Sigmoid colon (tissue), 4 donors: ENCODE measurements around the gene STX2.

Source experiments
- CTCF ChIP-seq, 4 experiments: fragments of 450-650 bp in 3 of 4; fragments of 200-600 bp in 1 of 4; IDR thresholded peaks; one replicate each; pipeline ENCODE4 v1.5.1; 2016 to 2019; ENCODE audit warnings: antibody characterized with exemption in 4 of 4, mild to moderate bottlenecking in 3 of 4, moderate library complexity in 2 of 4
- EP300 ChIP-seq, 4 donors: sonication (generic); formaldehyde crosslinking; IDR thresholded peaks; one replicate each; pipeline ENCODE4 v1.6.1; 2017; ENCODE audit warnings: antibody characterized with exemption in 4 of 4
- POLR2AphosphoS5 ChIP-seq, 4 donors: sonication (generic); formaldehyde crosslinking; IDR thresholded peaks; one replicate each; pipeline ENCODE4 v1.6.1; 2017; ENCODE audit warnings: antibody characterized with exemption in 4 of 4

- TF ChIP-seq CTCF (IDR thresholded peaks at IDR 0.05) (no peak), EP300 (IDR thresholded peaks at IDR 0.05) (no peak), POLR2AphosphoS5 (IDR thresholded peaks at IDR 0.05) (no peak)
Measured at GRCh38 chr12:130835011-130835410, 4.0 kb downstream of the STX2 start.
